IMR-90 (cell line): Measurements from ENCODE around the gene MRPL44. TPM values are rescaled to one million over a fixed set of nuclear protein-coding genes. Genes with fewer than 3 reads are reported as not detected.

Experiments used
- ATAC-seq: fragments of 200-7000 bp; cut with Tn5 transposase; 2 replicates; pipeline ENCODE4 v1.9.1; 2020; ENCODE audit warnings: low read depth, mild to moderate bottlenecking, moderate library complexity
- BruUV-seq: library from RNA; stranded (reverse); fragments of 400-500 nt; replicated peaks from 2 replicates; lab custom pipeline; 2021; lab: Mats Ljungman, UMichigan
- CTCF ChIA-PET: fragments of 300-600 bp; formaldehyde crosslinking; extraction: SDS; loops from one replicate; lab custom pipeline; 2021; ENCODE audit warnings: antibody characterized with exemption; lab: Yijun Ruan, JAX
- POLR2A ChIA-PET: fragments of 300-600 bp; sonication (Branson Sonifier 250); formaldehyde crosslinking; loops from one replicate; lab custom pipeline; 2022; ENCODE audit warnings: antibody characterized with exemption; ENCODE audit not compliant: unreplicated experiment; lab: Charles Lee
- DNase-seq: peaks from one replicate; pipeline ENCODE4 v3.0.0; 2013
- H2AFZ ChIP-seq: replicated peaks from 2 replicates; pipeline ENCODE3; 2013; ENCODE audit warnings: low read length, mild to moderate bottlenecking; ENCODE audit not compliant: poor library complexity
- H2AK5ac ChIP-seq: 2 replicates; pipeline ENCODE4 v1.6.1; 2013; ENCODE audit warnings: low read depth, low read length, inconsistent platforms
- H2AK9ac ChIP-seq: replicated peaks from 2 replicates; pipeline ENCODE3; 2013; ENCODE audit warnings: mild to moderate bottlenecking, low read depth, low read length, moderate library complexity; ENCODE audit not compliant: poor library complexity
- H2BK120ac ChIP-seq: 2 replicates; pipeline ENCODE4 v1.6.1; 2013; ENCODE audit warnings: low read depth, low read length, inconsistent platforms
- H2BK15ac ChIP-seq: 3 replicates; pipeline ENCODE4 v1.6.1; 2013; ENCODE audit warnings: low read depth, low read length, inconsistent platforms
- H2BK20ac ChIP-seq: 2 replicates; pipeline ENCODE4 v1.6.1; 2013; ENCODE audit warnings: low read depth, mild to moderate bottlenecking, inconsistent platforms, low read length, moderate library complexity
- H2BK5ac ChIP-seq: 2 replicates; pipeline ENCODE4 v1.6.1; 2013; ENCODE audit warnings: mild to moderate bottlenecking, low read depth, low read length, inconsistent platforms; ENCODE audit not compliant: poor library complexity, severe bottlenecking
- H3K14ac ChIP-seq: replicated peaks from 2 replicates; pipeline ENCODE4 v1.6.1; 2013; ENCODE audit warnings: low read depth, low read length, inconsistent platforms
- H3K18ac ChIP-seq: 2 replicates; pipeline ENCODE4 v1.6.1; 2013; ENCODE audit warnings: low read depth, low read length, control low read depth
- H3K23ac ChIP-seq: 2 replicates; pipeline ENCODE4 v1.6.1; 2013; ENCODE audit warnings: low read depth, low read length, inconsistent platforms
- H3K27ac ChIP-seq: 2 replicates; pipeline ENCODE4 v1.5.1; 2013; ENCODE audit warnings: mild to moderate bottlenecking, control low read depth, low read length; ENCODE audit not compliant: insufficient read depth
- H3K27me3 ChIP-seq: 2 replicates; pipeline ENCODE4 v1.6.1; 2013; ENCODE audit warnings: low read length; ENCODE audit not compliant: control insufficient read depth, insufficient read depth
- H3K36me3 ChIP-seq: 2 replicates; pipeline ENCODE4 v1.6.1; 2013; ENCODE audit warnings: low read length, mixed read lengths; ENCODE audit not compliant: control insufficient read depth, insufficient read depth
- H3K4ac ChIP-seq: 2 replicates; pipeline ENCODE4 v1.6.1; 2013; ENCODE audit warnings: low read depth, low read length, inconsistent platforms
- H3K4me1 ChIP-seq: 2 replicates; pipeline ENCODE4 v1.6.1; 2013; ENCODE audit warnings: low read length, mixed read lengths; ENCODE audit not compliant: control insufficient read depth, insufficient read depth
- H3K4me2 ChIP-seq: 2 replicates; pipeline ENCODE4 v1.6.1; 2013; ENCODE audit warnings: low read depth, mild to moderate bottlenecking, control low read depth, low read length, moderate library complexity
- H3K4me3 ChIP-seq: 2 replicates; pipeline ENCODE4 v1.5.1; 2013; ENCODE audit warnings: low read depth, mild to moderate bottlenecking, control low read depth, low read length, moderate library complexity; ENCODE audit not compliant: insufficient read depth
- H3K56ac ChIP-seq: 2 replicates; pipeline ENCODE4 v1.6.1; 2013; ENCODE audit warnings: low read length, inconsistent platforms; ENCODE audit not compliant: insufficient read depth; ENCODE audit errors: extremely low read depth
- H3K79me1 ChIP-seq, 2 experiments: 2 replicates each; pipeline ENCODE4 v1.6.1; 2013; ENCODE audit warnings: low read length in 2 of 2, inconsistent platforms in 1 of 2, low read depth in 1 of 2
- H3K9ac ChIP-seq: 2 replicates; pipeline ENCODE4 v1.6.1; 2013; ENCODE audit warnings: low read depth, low read length, control low read depth
- H3K9me1 ChIP-seq: 2 replicates; pipeline ENCODE4 v1.6.1; 2013; ENCODE audit warnings: low read length, inconsistent platforms; ENCODE audit not compliant: insufficient read depth
- H3K9me3 ChIP-seq: 2 replicates; pipeline ENCODE4 v1.6.1; 2013; ENCODE audit warnings: low read length; ENCODE audit not compliant: control insufficient read depth, insufficient read depth
- H4K20me1 ChIP-seq: 2 replicates; pipeline ENCODE4 v1.6.1; 2013; ENCODE audit warnings: low read length, inconsistent platforms; ENCODE audit not compliant: insufficient read depth
- H4K5ac ChIP-seq: 2 replicates; pipeline ENCODE4 v1.6.1; 2013; ENCODE audit warnings: mild to moderate bottlenecking, low read depth, low read length, control low read depth
- H4K8ac ChIP-seq, 2 experiments: 2 replicates each; pipeline ENCODE4 v1.6.1; 2013; ENCODE audit warnings: low read depth in 2 of 2, low read length in 2 of 2, control low read depth in 1 of 2, inconsistent platforms in 1 of 2
- H4K91ac ChIP-seq: 2 replicates; pipeline ENCODE4 v1.6.1; 2013; ENCODE audit warnings: low read depth, low read length, inconsistent platforms; ENCODE audit not compliant: insufficient read depth
- BHLHE40 ChIP-seq: fragments of 150-350 bp; IDR thresholded peaks from 2 replicates; pipeline ENCODE4 v1.6.1; 2016; ENCODE audit warnings: mild to moderate bottlenecking, low read depth, low read length
- CEBPB ChIP-seq: IDR thresholded peaks from 2 replicates; pipeline ENCODE4 v1.6.1; 2012; ENCODE audit warnings: low read depth, low read length, improper control_type of control experiment
- CHD1 ChIP-seq: IDR thresholded peaks from 2 replicates; pipeline ENCODE4 v1.6.1; 2012; ENCODE audit warnings: low read depth, low read length, improper control_type of control experiment
- CTCF ChIP-seq: conservative IDR thresholded peaks from 2 replicates; pipeline ENCODE4 v1.5.1; 2012; ENCODE audit warnings: mild to moderate bottlenecking, low read depth, low read length, improper control_type of control experiment
- ELK1 ChIP-seq: fragments of 150-350 bp; IDR thresholded peaks from 2 replicates; pipeline ENCODE4 v1.6.1; 2016; ENCODE audit warnings: low read depth, mild to moderate bottlenecking, low read length, moderate library complexity, borderline replicate concordance
- FOS ChIP-seq: fragments of 150-350 bp; IDR thresholded peaks from 2 replicates; pipeline ENCODE4 v1.6.1; 2016; ENCODE audit warnings: low read depth, low read length
- MAFK ChIP-seq: IDR thresholded peaks from 2 replicates; pipeline ENCODE4 v1.6.1; 2012; ENCODE audit warnings: low read depth, low read length, improper control_type of control experiment
- MAZ ChIP-seq: IDR thresholded peaks from 2 replicates; pipeline ENCODE4 v1.6.1; 2012; ENCODE audit warnings: low read depth, mild to moderate bottlenecking, low read length, improper control_type of control experiment, moderate library complexity, borderline replicate concordance
- MXI1 ChIP-seq: IDR thresholded peaks from 2 replicates; pipeline ENCODE4 v1.6.1; 2012; ENCODE audit warnings: low read depth, mild to moderate bottlenecking, low read length, moderate library complexity, borderline replicate concordance
- NFE2L2 ChIP-seq: fragments of 150-350 bp; IDR thresholded peaks from 2 replicates; pipeline ENCODE4 v1.6.1; 2016; ENCODE audit warnings: low read depth, mild to moderate bottlenecking, low read length
- POLR2A ChIP-seq: IDR thresholded peaks from 2 replicates; pipeline ENCODE4 v1.6.1; 2012; ENCODE audit warnings: mild to moderate bottlenecking, low read depth, low read length
- RAD21 ChIP-seq: IDR thresholded peaks from 2 replicates; pipeline ENCODE4 v1.6.1; 2012; ENCODE audit warnings: low read length, improper control_type of control experiment
- RCOR1 ChIP-seq: IDR thresholded peaks from 2 replicates; pipeline ENCODE4 v1.6.1; 2012; ENCODE audit warnings: mild to moderate bottlenecking, low read length, improper control_type of control experiment; ENCODE audit not compliant: insufficient replicate concordance
- RFX5 ChIP-seq: IDR thresholded peaks from 2 replicates; pipeline ENCODE4 v1.8.0; 2012; ENCODE audit warnings: low read depth, mild to moderate bottlenecking, low read length, moderate library complexity
- SMC3 ChIP-seq: fragments of 150-350 bp; IDR thresholded peaks from 2 replicates; pipeline ENCODE4 v1.6.1; 2016; ENCODE audit warnings: low read depth, mild to moderate bottlenecking, antibody characterized with exemption, low read length, moderate library complexity
- whole genome bisulfite sequencing, 2 experiments: methylation state at CpG; one replicate each; pipeline versions ENCODE4 v1.1.5 to v1.1.7; 2013; ENCODE audit warnings: missing lambda C conversion rate in 2 of 2; ENCODE audit not compliant: insufficient read length in 1 of 2; ENCODE audit errors: extremely low coverage in 2 of 2; 5-methylcytosine and 5-hydroxymethylcytosine counted together
- dilution Hi-C: fragments of 300-500 bp; cut with HindIII; formaldehyde crosslinking; loops from one replicate; pipeline ENCODE4 v1.14.3; 2018; ENCODE audit warnings: low sequenced_read_pairs; ENCODE audit not compliant: unreplicated experiment
- in situ Hi-C: fragments of 300-500 bp; cut with MboI; formaldehyde crosslinking; loops from 3 replicates; pipeline ENCODE4 v1.14.3; 2019; ENCODE audit warnings: low sequenced_read_pairs, inconsistent platforms, mixed read lengths
- intact Hi-C: fragments of 100-400 bp; cut with micrococcal nuclease; formaldehyde crosslinking; loops from 2 replicates; pipeline ENCODE4 v1.10.0; 2022
- polyA plus RNA-seq, 3 experiments: library from polyadenylated mRNA; depleted of rRNA; stranded (reverse); fragments of >200 nt; gene quantifications; 2 replicates each; pipeline ENCODE4 v1.2.3, GENCODE V29; 2012; ENCODE audit warnings: low replicate concordance in 1 of 3
- total RNA-seq: library from RNA; depleted of rRNA; stranded (reverse); fragments of >200 nt; gene quantifications from 2 replicates; pipeline ENCODE4 v1.2.3, GENCODE V29; 2012
- TF ChIP-seq, protein P1 (sequence below): fragments of 150-350 bp; IDR thresholded peaks from 2 replicates; pipeline ENCODE4 v1.6.1; 2017; ENCODE audit warnings: mild to moderate bottlenecking, antibody characterized with exemption, low read length, low read depth

The MRPL44 gene
- total and polyA plus RNA-seq, 2 of the 4 experiments (the other 2 are of a cell fraction): 18.6 to 20.1 TPM

DNA sequence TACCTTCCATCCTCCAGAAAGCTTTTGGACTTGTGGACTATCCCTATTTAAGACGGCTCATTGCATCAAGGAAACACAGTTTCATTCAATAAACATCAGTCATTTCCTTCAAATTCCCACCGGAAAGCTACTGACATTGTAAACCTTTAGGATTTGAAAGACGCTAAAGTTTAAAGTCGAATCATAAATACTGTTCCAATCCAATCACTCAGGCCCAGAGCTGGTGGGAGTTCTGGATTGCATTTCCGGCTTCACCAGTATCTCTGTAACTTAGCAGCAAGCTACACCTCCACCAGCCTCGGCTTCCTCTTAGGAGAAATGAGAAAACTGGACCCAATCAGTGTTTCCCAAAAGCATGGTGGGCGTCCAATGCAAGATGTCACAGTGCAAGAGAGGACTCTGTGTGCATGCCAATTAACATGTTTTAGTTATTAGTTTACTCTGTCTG is 13.7 kb upstream of the MRPL44 start:
- Histone ChIP-seq H3K4me2 (peak overlapping the region; percentile 95), H2BK20ac (peak overlapping the region; percentile 61), H3K56ac (peak overlapping the region; percentile 36; the same call in 1 of the 2 replicates), H3K27ac (peak overlapping the region; percentile 81), H2AK5ac (no peak overlapping the region), H3K9ac (peak overlapping the region; percentile 94), H2BK5ac (peak overlapping the region; percentile 97), H3K79me1 (peaks cover 16 to 42% of the 10 kb centered on the region in 2 experiments), H2AK9ac (peak overlapping the region; percentile 21), H3K4me1 (peaks cover 9% of the 10 kb centered on the region), H2BK120ac (peak overlapping the region; percentile 92), H2BK15ac (peak overlapping the region; percentile 32; the same call in 2 of the 3 replicates), H3K9me1 (peaks cover 15% of the 10 kb centered on the region), H3K9me3 (no peaks in the 10 kb centered on the region), H4K20me1 (peaks cover 24% of the 10 kb centered on the region), H4K91ac (peak overlapping the region; percentile 84), H3K36me3 (no peaks in the 10 kb centered on the region), H4K8ac (peak overlapping the region; percentile 15 to 20; a peak in 3 of 4 replicates), H3K27me3 (no peaks in the 10 kb centered on the region), H4K5ac (peak overlapping the region; percentile 12; the same call in 1 of the 2 replicates), H3K4ac (peak overlapping the region; percentile 92; the same call in 1 of the 2 replicates), H3K14ac (peak overlapping the region; percentile 96; the same call in 1 of the 2 replicates), H2AFZ (no peak overlapping the region), H3K4me3 (peak overlapping the region; percentile 91), H3K23ac (peak overlapping the region; percentile 92), H3K18ac (no peak overlapping the region)
- ATAC-seq: peak; percentile 39
- DNase-seq: peak; percentile 60
- CTCF ChIA-PET: interaction anchor here (0.7 kb wide), 1 partner anchor 47 kb away, joined by 3 read pairs; no protein-coding TSS in a partner anchor
- TF ChIP-seq CHD1 (no peak), ELK1 (no peak), RFX5 (no peak), BHLHE40 (no peak), MAZ (no peak), SMC3 (no peak), NFE2L2 (no peak), MXI1 (no peak), FOS (no peak), CTCF (no peak), RCOR1 (no peak), POLR2A (no peak), MAFK (no peak), CEBPB (no peak), RAD21 (no peak)
- TF ChIP-seq, protein P1, sequence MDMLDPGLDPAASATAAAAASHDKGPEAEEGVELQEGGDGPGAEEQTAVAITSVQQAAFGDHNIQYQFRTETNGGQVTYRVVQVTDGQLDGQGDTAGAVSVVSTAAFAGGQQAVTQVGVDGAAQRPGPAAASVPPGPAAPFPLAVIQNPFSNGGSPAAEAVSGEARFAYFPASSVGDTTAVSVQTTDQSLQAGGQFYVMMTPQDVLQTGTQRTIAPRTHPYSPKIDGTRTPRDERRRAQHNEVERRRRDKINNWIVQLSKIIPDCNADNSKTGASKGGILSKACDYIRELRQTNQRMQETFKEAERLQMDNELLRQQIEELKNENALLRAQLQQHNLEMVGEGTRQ: no peak
- dilution Hi-C loops: no loop called here
- TSS peak; percentile 34 for BruUV-seq
- WGBS, 2 experiments: no CpG with 5 or more reads among the region's 7 CpGs
- in situ Hi-C loops: no loop called here
- POLR2A ChIA-PET: interaction anchor here (0.6 kb wide), 1 partner anchor 341 kb away, joined by 3 read pairs; no protein-coding TSS in a partner anchor
- intact Hi-C loops: loop anchor here (10.0 kb wide), 1 partner anchor 249 kb away; no protein-coding TSS in a partner anchor
